Measurements from ENCODE around the gene CD80.

The CD80 gene

GRCh38 chr3:119551598-119551997 lies 7.8 kb downstream of the CD80 start:
- Histone ChIP-seq H3K27ac (no peak overlapping the region), H2AFZ (no peak overlapping the region), H3K4me1 (no peaks in the 10 kb centered on the region), H3K36me3 (ENCODE audit: control insufficient read depth, insufficient read depth, low read length) (no peaks in the 10 kb centered on the region), H3K4me2 (ENCODE audit: low read length) (no peak overlapping the region), H3K27me3 (ENCODE audit: control insufficient read depth, insufficient read depth, low read length) (no peaks in the 10 kb centered on the region), H3K4me3 (ENCODE audit: low read depth, low read length) (no peak overlapping the region), H3K9me3 (ENCODE audit: control insufficient read depth, low read length) (no peaks in the 10 kb centered on the region), H3K79me2 (no peaks in the 10 kb centered on the region), H3K9ac (no peak overlapping the region)
- TF ChIP-seq CTCF (IDR thresholded peaks at IDR 0.05): no peak

- Histone ChIP-seq H3K4me3 (ENCODE audit: low read depth, low read length) (no peak overlapping the region), H3K9me3 (ENCODE audit: control insufficient read depth, low read length) (no peaks in the 10 kb centered on the region), H3K4me1 (no peaks in the 10 kb centered on the region), H2AFZ (no peak overlapping the region), H3K36me3 (ENCODE audit: control insufficient read depth, insufficient read depth, low read length) (no peaks in the 10 kb centered on the region), H3K9ac (no peak overlapping the region), H3K27me3 (ENCODE audit: control insufficient read depth, insufficient read depth, low read length) (no peaks in the 10 kb centered on the region), H3K4me2 (ENCODE audit: low read length) (no peak overlapping the region), H3K79me2 (no peaks in the 10 kb centered on the region), H3K27ac (no peak overlapping the region)
- TF ChIP-seq CTCF (IDR thresholded peaks at IDR 0.05): no peak
These were observed 9.1 kb downstream of the CD80 start for GRCh38 chr3:119550192-119550910.

GRCh38 chr3:119548341-119548740 lies 11.1 kb downstream of the CD80 start:
- H3K79me2 ChIP-seq: no peaks in the 10 kb centered on the region
- no peaks in the 10 kb centered on the region for H3K36me3 ChIP-seq (ENCODE audit: control insufficient read depth, insufficient read depth, low read length)
- no peaks in the 10 kb centered on the region for H3K4me1 ChIP-seq
- no peaks in the 10 kb centered on the region for H3K27me3 ChIP-seq (ENCODE audit: control insufficient read depth, insufficient read depth, low read length)
- H2AFZ ChIP-seq: no peak overlapping the region
- no peak overlapping the region for H3K27ac ChIP-seq
- H3K4me2 ChIP-seq (ENCODE audit: low read length): no peak overlapping the region
- H3K9me3 ChIP-seq (ENCODE audit: control insufficient read depth, low read length): no peaks in the 10 kb centered on the region
- TF ChIP-seq CTCF (IDR thresholded peaks at IDR 0.05): no peak
- H3K4me3 ChIP-seq (ENCODE audit: low read depth, low read length): no peak overlapping the region
- H3K9ac ChIP-seq: no peak overlapping the region

GRCh38 chr3:119547227-119547626 lies 12.2 kb downstream of the CD80 start:
- H3K9ac ChIP-seq: no peak overlapping the region
- H3K27me3 ChIP-seq (ENCODE audit: control insufficient read depth, insufficient read depth, low read length): no peaks in the 10 kb centered on the region
- no peak overlapping the region for H3K27ac ChIP-seq
- H3K36me3 ChIP-seq (ENCODE audit: control insufficient read depth, insufficient read depth, low read length): no peaks in the 10 kb centered on the region
- H3K9me3 ChIP-seq (ENCODE audit: control insufficient read depth, low read length): no peaks in the 10 kb centered on the region
- H2AFZ ChIP-seq: no peak overlapping the region
- no peaks in the 10 kb centered on the region for H3K79me2 ChIP-seq
- H3K4me1 ChIP-seq: no peaks in the 10 kb centered on the region
- H3K4me3 ChIP-seq (ENCODE audit: low read depth, low read length): no peak overlapping the region
- no peak overlapping the region for H3K4me2 ChIP-seq (ENCODE audit: low read length)
- no peak for TF ChIP-seq CTCF (IDR thresholded peaks at IDR 0.05)

- H3K4me3 ChIP-seq (ENCODE audit: low read depth, low read length): no peak overlapping the region
- H3K79me2 ChIP-seq: no peaks in the 10 kb centered on the region
- H3K4me2 ChIP-seq (ENCODE audit: low read length): no peak overlapping the region
- no peaks in the 10 kb centered on the region for H3K9me3 ChIP-seq (ENCODE audit: control insufficient read depth, low read length)
- H3K36me3 ChIP-seq (ENCODE audit: control insufficient read depth, insufficient read depth, low read length): no peaks in the 10 kb centered on the region
- H3K9ac ChIP-seq: no peak overlapping the region
- H2AFZ ChIP-seq: no peak overlapping the region
- no peaks in the 10 kb centered on the region for H3K4me1 ChIP-seq
- H3K27ac ChIP-seq: no peak overlapping the region
- no peaks in the 10 kb centered on the region for H3K27me3 ChIP-seq (ENCODE audit: control insufficient read depth, insufficient read depth, low read length)
- no peak for TF ChIP-seq CTCF (IDR thresholded peaks at IDR 0.05)
These were observed 16.3 kb downstream of the CD80 start for GRCh38 chr3:119543147-119543546.
